Fibroblast of pulmonary artery (primary cell): ENCODE measurements around the gene SYT7.
A peak's percentile ranks its signal among the peaks of the same experiment; 100 is the strongest.

Experiments
- DNase-seq: peaks from one replicate; pipeline ENCODE4 v3.0.0-alpha.2; 2010; ENCODE audit warnings: low read depth
- H3K4me3 ChIP-seq: replicated peaks from 2 replicates; pipeline ENCODE4 v1.5.1; 2011; ENCODE audit warnings: low read depth, mild to moderate bottlenecking, control low read depth, low read length, moderate library complexity
- CTCF ChIP-seq: IDR thresholded peaks from 2 replicates; pipeline ENCODE4 v1.5.1; 2011; ENCODE audit warnings: mild to moderate bottlenecking, control low read depth, low read length, inconsistent platforms; ENCODE audit errors: missing control alignments

The SYT7 gene

GRCh38 chr11:61567286-61568061 is 13.4 kb downstream of the SYT7 start:
- H3K4me3 ChIP-seq: no peak overlapping the region

GRCh38 chr11:61564936-61565696 is 15.8 kb downstream of the SYT7 start:
- DNase-seq: no peak
- H3K4me3 ChIP-seq: no peak overlapping the region
- TF ChIP-seq CTCF: no peak

More at GRCh38 chr11:61567286-61568061, 13.4 kb downstream of the SYT7 start:
- no peak for TF ChIP-seq CTCF
- DNase-seq: peak; percentile 83

GRCh38 chr11:61560751-61561150 is 20.1 kb downstream of the SYT7 start:
- TF ChIP-seq CTCF: no peak
- no peak for DNase-seq
- no peak overlapping the region for H3K4me3 ChIP-seq

GRCh38 chr11:61556621-61557020 is 24.3 kb downstream of the SYT7 start:
- no peak for TF ChIP-seq CTCF
- no peak for DNase-seq
- no peak overlapping the region for H3K4me3 ChIP-seq

GRCh38 chr11:61555978-61556377 is 24.9 kb downstream of the SYT7 start:
- H3K4me3 ChIP-seq: no peak overlapping the region
- no peak for TF ChIP-seq CTCF

GRCh38 chr11:61555051-61555969 is 25.6 kb downstream of the SYT7 start:
- no peak for DNase-seq
- H3K4me3 ChIP-seq: no peak overlapping the region
- peak; percentile 3 for TF ChIP-seq CTCF

More at GRCh38 chr11:61555978-61556377, 24.9 kb downstream of the SYT7 start:
- no peak for DNase-seq
